ENCODE data around the gene ZFYVE27. TPM values are rescaled to one million over a fixed set of nuclear protein-coding genes. Genes with fewer than 3 reads are reported as not detected.

Gene ZFYVE27
- total RNA-seq, 2 donors from 2014 or later: 45.9 to 47.9 TPM

- no peak for TF ChIP-seq CTCF (IDR thresholded peaks at IDR 0.05)
- intact Hi-C loops (cut with DNase I): no loop called here
- Histone ChIP-seq H3K27ac (peak overlapping the region; percentile 90), H3K4me1 (peaks cover 14% of the 10 kb centered on the region), H3K36me3 (no peaks in the 10 kb centered on the region), H3K4me3 (peak overlapping the region; percentile 55), H3K9ac (ENCODE audit: low read depth in 2 of 2, low read length in 2 of 2) (peak overlapping the region; percentile 85 to 86), H3K27me3 (no peaks in the 10 kb centered on the region), H3K9me3 (no peaks in the 10 kb centered on the region)
- DNase-seq: peak; percentile 67
These were observed 23.0 kb upstream of the ZFYVE27 start for GRCh38 chr10:97713826-97714400.

- Histone ChIP-seq H3K27ac (peak overlapping the region; percentile 90), H3K4me3 (peak overlapping the region; percentile 55), H3K9me3 (no peaks in the 10 kb centered on the region), H3K4me1 (peaks cover 18% of the 10 kb centered on the region), H3K9ac (ENCODE audit: low read depth in 2 of 2, low read length in 2 of 2) (peak overlapping the region; percentile 85 to 86), H3K27me3 (no peaks in the 10 kb centered on the region), H3K36me3 (no peaks in the 10 kb centered on the region)
- DNase-seq: peak; percentile 81
- TF ChIP-seq CTCF (IDR thresholded peaks at IDR 0.05): no peak
- intact Hi-C loops (cut with DNase I): no loop called here
These were observed 22.3 kb upstream of the ZFYVE27 start for GRCh38 chr10:97714401-97715258.

GRCh38 chr10:97715259-97715874 lies 21.6 kb upstream of the ZFYVE27 start:
- H3K4me3 ChIP-seq: peak overlapping the region; percentile 55
- H3K4me1 ChIP-seq: peaks cover 20% of the 10 kb centered on the region
- intact Hi-C loops (cut with DNase I): no loop called here
- H3K27ac ChIP-seq: peak overlapping the region; percentile 90
- TF ChIP-seq CTCF (IDR thresholded peaks at IDR 0.05): no peak
- H3K9me3 ChIP-seq: no peaks in the 10 kb centered on the region
- H3K9ac ChIP-seq (ENCODE audit: low read depth in 2 of 2, low read length in 2 of 2): peak overlapping the region; percentile 85 to 86
- no peak for DNase-seq
- H3K27me3 ChIP-seq: no peaks in the 10 kb centered on the region
- no peaks in the 10 kb centered on the region for H3K36me3 ChIP-seq

GRCh38 chr10:97717627-97718026 lies 19.3 kb upstream of the ZFYVE27 start:
- Histone ChIP-seq H3K9ac (ENCODE audit: low read depth in 2 of 2, low read length in 2 of 2) (peak overlapping the region in 1 of 2 donors; percentile 80), H3K36me3 (no peaks in the 10 kb centered on the region), H3K27me3 (no peaks in the 10 kb centered on the region), H3K27ac (peak overlapping the region; percentile 74), H3K9me3 (no peaks in the 10 kb centered on the region), H3K4me1 (peaks cover 23% of the 10 kb centered on the region), H3K4me3 (no peak overlapping the region)
- no peak for TF ChIP-seq CTCF (IDR thresholded peaks at IDR 0.05)
- DNase-seq: no peak
- intact Hi-C loops (cut with DNase I): no loop called here

- Histone ChIP-seq H3K9me3 (no peaks in the 10 kb centered on the region), H3K27ac (peak overlapping the region; percentile 74), H3K9ac (ENCODE audit: low read depth in 2 of 2, low read length in 2 of 2) (peak overlapping the region in 1 of 2 donors; percentile 80), H3K4me3 (no peak overlapping the region), H3K36me3 (no peaks in the 10 kb centered on the region), H3K27me3 (no peaks in the 10 kb centered on the region), H3K4me1 (peaks cover 23% of the 10 kb centered on the region)
- intact Hi-C loops (cut with DNase I): no loop called here
- no peak for TF ChIP-seq CTCF (IDR thresholded peaks at IDR 0.05)
- no peak for DNase-seq
These were observed 18.8 kb upstream of the ZFYVE27 start for GRCh38 chr10:97718178-97718577.

All from colonic mucosa (tissue), 4 donors.